A673 (cell line): ENCODE results near the gene SMYD3. TPM values are rescaled to one million over a fixed set of nuclear protein-coding genes. Genes with fewer than 3 reads are reported as not detected.

Experiments
- BruUV-seq: library from RNA; stranded (reverse); fragments of 400-500 nt; replicated peaks from 2 replicates; lab custom pipeline; 2021; lab: Mats Ljungman, UMichigan
- CTCF ChIA-PET: fragments of 300-600 bp; sonication (Branson Sonifier 250); formaldehyde crosslinking; loops from one replicate; lab custom pipeline; 2022; ENCODE audit warnings: antibody characterized with exemption; lab: Charles Lee
- POLR2A ChIA-PET: fragments of 300-600 bp; sonication (Branson Sonifier 250); formaldehyde crosslinking; loops from one replicate; lab custom pipeline; 2022; ENCODE audit warnings: antibody characterized with exemption; ENCODE audit not compliant: low non-redundant PET; lab: Charles Lee
- DNase-seq: peaks from one replicate; pipeline ENCODE4 v3.0.0-alpha.2; 2015; ENCODE audit warnings: low spot score
- H3K27ac ChIP-seq: fragments of 200-600 bp; sonication (generic); 2 replicates; pipeline ENCODE4 v1.5.1; 2016; ENCODE audit warnings: mixed run types, low read depth, mild to moderate bottlenecking, mixed read lengths, antibody characterized with exemption, low read length; ENCODE audit not compliant: poor library complexity, severe bottlenecking
- H3K27me3 ChIP-seq: fragments of 200-600 bp; sonication (generic); replicated peaks from 2 replicates; pipeline ENCODE4 v1.6.1; 2017; ENCODE audit warnings: mixed run types, low read depth, mild to moderate bottlenecking, mixed read lengths, antibody characterized with exemption, low read length; ENCODE audit not compliant: insufficient read depth, poor library complexity
- H3K36me3 ChIP-seq: fragments of 200-600 bp; sonication (generic); 2 replicates; pipeline ENCODE4 v1.6.1; 2016; ENCODE audit warnings: mixed run types, mild to moderate bottlenecking, mixed read lengths, antibody characterized with exemption, low read length; ENCODE audit not compliant: insufficient read depth, poor library complexity, severe bottlenecking
- H3K4me1 ChIP-seq: fragments of 200-600 bp; sonication (generic); 2 replicates; pipeline ENCODE4 v1.6.1; 2017; ENCODE audit warnings: mixed run types, mild to moderate bottlenecking, mixed read lengths, antibody characterized with exemption, low read length; ENCODE audit not compliant: insufficient read depth, poor library complexity, severe bottlenecking
- H3K4me3 ChIP-seq: fragments of 200-600 bp; sonication (generic); 2 replicates; pipeline ENCODE4 v1.5.1; 2016; ENCODE audit warnings: low read depth, mixed run types, mild to moderate bottlenecking, mixed read lengths, low read length; ENCODE audit not compliant: poor library complexity, severe bottlenecking
- H3K9me3 ChIP-seq: fragments of 200-600 bp; sonication (generic); 2 replicates; pipeline ENCODE4 v1.6.1; 2016; ENCODE audit warnings: mixed run types, low read depth, mild to moderate bottlenecking, mixed read lengths, antibody characterized with exemption, low read length; ENCODE audit not compliant: poor library complexity, severe bottlenecking
- EZH2 ChIP-seq: fragments of 200-600 bp; sonication (generic); IDR thresholded peaks from 2 replicates; pipeline ENCODE4 v1.6.1; 2017; ENCODE audit warnings: borderline replicate concordance, low read depth, mild to moderate bottlenecking, mixed read lengths, antibody characterized with exemption, low read length; ENCODE audit not compliant: poor library complexity, severe bottlenecking
- intact Hi-C: fragments of 100-400 bp; cut with micrococcal nuclease; formaldehyde crosslinking; loops from one replicate; pipeline ENCODE4 v1.10.0; 2022; ENCODE audit not compliant: unreplicated experiment
- total RNA-seq: library from RNA; stranded (reverse); gene quantifications from 2 replicates; pipeline ENCODE4 v1.2.3, GENCODE V29; 2021
- TF ChIP-seq, protein P1 (sequence below): fragments of 300-800, 200-600 bp; sonication (generic); conservative IDR thresholded peaks from 2 replicates; pipeline ENCODE4 v1.5.1; 2017; ENCODE audit warnings: low read depth, mild to moderate bottlenecking, antibody characterized with exemption, low read length, moderate library complexity, mixed read lengths

SMYD3 gene
- total RNA-seq, 1 experiment from 2014 or later: 29.0 TPM

DNA sequence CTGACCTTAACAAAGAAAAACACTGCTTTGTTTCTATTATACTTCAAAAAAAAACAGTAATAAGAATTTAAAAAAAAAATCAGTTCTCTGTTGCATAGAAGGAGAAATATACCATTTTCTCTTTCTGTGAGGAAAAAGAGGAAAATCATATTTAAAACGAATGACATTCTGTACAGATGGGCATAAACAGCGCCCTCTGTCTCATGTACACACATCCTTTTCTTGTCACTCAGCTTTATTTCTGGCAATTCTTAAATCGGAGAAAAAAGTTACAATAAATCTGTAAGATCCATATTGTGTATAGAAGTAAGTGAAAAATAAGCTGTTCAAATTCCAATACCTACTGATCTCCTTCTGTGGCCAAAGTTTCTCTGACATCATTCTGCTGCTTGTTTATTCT lies 245.4 kb downstream of the SMYD3 start:
- CTCF ChIA-PET: interaction anchor here (0.7 kb wide), 1 partner anchor 890 kb away, joined by 4 read pairs; no protein-coding TSS in a partner anchor
- no TSS peak for BruUV-seq
- POLR2A ChIA-PET: no interaction called here

DNA sequence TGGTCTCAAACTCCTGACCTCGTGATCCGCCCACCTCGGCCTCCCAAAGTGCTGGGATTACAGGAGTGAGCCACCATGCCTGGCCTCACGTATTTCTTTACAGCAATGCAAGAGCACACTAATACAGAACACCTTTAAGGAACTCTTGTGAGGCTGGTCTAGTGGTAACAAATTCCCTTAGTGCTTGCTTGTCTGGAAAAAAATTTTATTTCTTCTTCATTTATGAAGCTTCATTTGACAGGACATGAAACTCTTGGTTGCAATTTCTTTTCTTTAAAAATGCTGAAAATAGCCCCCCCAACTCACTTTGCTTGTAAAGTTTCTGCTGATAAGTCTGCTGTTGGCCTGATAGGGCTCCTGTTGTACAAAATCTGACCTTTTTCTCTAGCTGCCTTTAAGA lies 248.8 kb downstream of the SMYD3 start:
- no TSS peak for BruUV-seq
- CTCF ChIA-PET: no interaction called here
- intact Hi-C loops: no loop called here

More for the DNA sequence above, 245.4 kb downstream of the SMYD3 start:
- H3K27ac ChIP-seq: no peak overlapping the region
- no peak for DNase-seq
- TF ChIP-seq EZH2: no peak
- TF ChIP-seq, protein P1, sequence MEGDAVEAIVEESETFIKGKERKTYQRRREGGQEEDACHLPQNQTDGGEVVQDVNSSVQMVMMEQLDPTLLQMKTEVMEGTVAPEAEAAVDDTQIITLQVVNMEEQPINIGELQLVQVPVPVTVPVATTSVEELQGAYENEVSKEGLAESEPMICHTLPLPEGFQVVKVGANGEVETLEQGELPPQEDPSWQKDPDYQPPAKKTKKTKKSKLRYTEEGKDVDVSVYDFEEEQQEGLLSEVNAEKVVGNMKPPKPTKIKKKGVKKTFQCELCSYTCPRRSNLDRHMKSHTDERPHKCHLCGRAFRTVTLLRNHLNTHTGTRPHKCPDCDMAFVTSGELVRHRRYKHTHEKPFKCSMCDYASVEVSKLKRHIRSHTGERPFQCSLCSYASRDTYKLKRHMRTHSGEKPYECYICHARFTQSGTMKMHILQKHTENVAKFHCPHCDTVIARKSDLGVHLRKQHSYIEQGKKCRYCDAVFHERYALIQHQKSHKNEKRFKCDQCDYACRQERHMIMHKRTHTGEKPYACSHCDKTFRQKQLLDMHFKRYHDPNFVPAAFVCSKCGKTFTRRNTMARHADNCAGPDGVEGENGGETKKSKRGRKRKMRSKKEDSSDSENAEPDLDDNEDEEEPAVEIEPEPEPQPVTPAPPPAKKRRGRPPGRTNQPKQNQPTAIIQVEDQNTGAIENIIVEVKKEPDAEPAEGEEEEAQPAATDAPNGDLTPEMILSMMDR: peak; percentile 41
- H3K27me3 ChIP-seq: no peaks in the 10 kb centered on the region
- H3K4me3 ChIP-seq: no peak overlapping the region
- intact Hi-C loops: no loop called here
- no peaks in the 10 kb centered on the region for H3K4me1 ChIP-seq
- no peaks in the 10 kb centered on the region for H3K36me3 ChIP-seq
- no peaks in the 10 kb centered on the region for H3K9me3 ChIP-seq

DNA sequence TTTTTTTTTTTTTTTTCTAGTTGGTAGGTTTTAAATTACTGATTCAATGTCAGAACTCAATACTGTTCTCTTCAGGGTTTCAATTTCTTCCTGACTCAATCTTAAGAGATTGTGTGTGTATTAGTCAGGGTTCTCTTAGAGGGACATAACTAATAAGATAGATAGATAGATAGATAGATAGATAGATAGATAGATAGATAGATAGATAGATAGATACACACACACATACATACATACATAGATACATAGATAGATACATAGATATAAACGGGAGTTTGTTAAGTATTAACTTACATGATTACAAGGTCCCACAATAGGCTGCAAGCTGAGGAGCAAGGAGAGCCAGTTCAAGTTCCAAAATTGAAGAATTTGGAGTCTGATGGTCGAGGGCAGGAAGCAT lies 251.3 kb downstream of the SMYD3 start:
- POLR2A ChIA-PET: no interaction called here
- intact Hi-C loops: no loop called here
- TF ChIP-seq, protein P1: no peak
- TF ChIP-seq EZH2: no peak

More for the DNA sequence above, 248.8 kb downstream of the SMYD3 start:
- Histone ChIP-seq H3K4me1 (no peaks in the 10 kb centered on the region), H3K4me3 (no peak overlapping the region), H3K27me3 (no peaks in the 10 kb centered on the region), H3K36me3 (no peaks in the 10 kb centered on the region), H3K27ac (no peak overlapping the region), H3K9me3 (no peaks in the 10 kb centered on the region)
- TF ChIP-seq, protein P1: no peak
- no peak for TF ChIP-seq EZH2
- no peak for DNase-seq
- POLR2A ChIA-PET: no interaction called here

More for the DNA sequence above, 251.3 kb downstream of the SMYD3 start:
- Histone ChIP-seq H3K4me1 (no peaks in the 10 kb centered on the region), H3K27ac (no peak overlapping the region), H3K27me3 (no peaks in the 10 kb centered on the region), H3K36me3 (no peaks in the 10 kb centered on the region), H3K4me3 (no peak overlapping the region), H3K9me3 (no peaks in the 10 kb centered on the region)
- CTCF ChIA-PET: no interaction called here
- BruUV-seq: no TSS peak
- no peak for DNase-seq
